HepG2 (cell line): ENCODE data around the gene CCDC170. TPM values are rescaled to one million over a fixed set of nuclear protein-coding genes. Genes with fewer than 3 reads are reported as not detected.
A peak's percentile ranks its signal among the peaks of the same experiment; 100 is the strongest.

Experiments
- BHLHE40 ChIP-seq: IDR thresholded peaks from 2 replicates; pipeline ENCODE4 v1.6.1; 2011; ENCODE audit warnings: low read length, improper control_type of control experiment
- FOXP4 ChIP-seq: sonication (generic); formaldehyde crosslinking; IDR thresholded peaks from 2 replicates; pipeline ENCODE4 v1.4.0; 2020; ENCODE audit warnings: missing genetic modification reagents
- GATA4 ChIP-seq: sonication (generic); IDR thresholded peaks from 2 replicates; pipeline ENCODE4 v1.6.1; 2016; ENCODE audit warnings: antibody characterized with exemption, low read depth, borderline replicate concordance
- HOXA7 ChIP-seq: sonication (generic); formaldehyde crosslinking; IDR thresholded peaks from 2 replicates; pipeline ENCODE4 v1.8.1; 2022; ENCODE audit warnings: mild to moderate bottlenecking, missing genetic modification reagents, moderate library complexity
- RARG ChIP-seq: sonication (generic); formaldehyde crosslinking; IDR thresholded peaks from 2 replicates; pipeline ENCODE4 v1.4.0; 2020; ENCODE audit warnings: low read depth, mild to moderate bottlenecking, missing genetic modification reagents
- SP5 ChIP-seq: IDR thresholded peaks from 2 replicates; pipeline ENCODE4 v1.6.1; 2016; ENCODE audit warnings: low read depth, borderline replicate concordance
- TAF1 ChIP-seq: sonication (generic); formaldehyde crosslinking; IDR thresholded peaks from 2 replicates; pipeline ENCODE4 v1.4.0; 2020; ENCODE audit warnings: missing genetic modification reagents
- THAP9 ChIP-seq: sonication (generic); formaldehyde crosslinking; IDR thresholded peaks from 2 replicates; pipeline ENCODE4; 2020; ENCODE audit warnings: missing genetic modification reagents, mild to moderate bottlenecking, borderline replicate concordance
- YEATS2 ChIP-seq: sonication (generic); formaldehyde crosslinking; IDR thresholded peaks from 2 replicates; pipeline ENCODE4 v1.4.0; 2020; ENCODE audit warnings: missing genetic modification reagents, borderline replicate concordance
- ZNF143 ChIP-seq: sonication (generic); formaldehyde crosslinking; IDR thresholded peaks from 2 replicates; pipeline ENCODE4 v1.4.0; 2020; ENCODE audit warnings: missing genetic modification reagents
- ZNF337 ChIP-seq: sonication (generic); formaldehyde crosslinking; IDR thresholded peaks from 2 replicates; pipeline ENCODE4 v1.5.1; 2020; ENCODE audit warnings: missing genetic modification reagents, low read depth, mild to moderate bottlenecking, borderline replicate concordance
- ZNF34 ChIP-seq: sonication (generic); formaldehyde crosslinking; IDR thresholded peaks from 2 replicates; pipeline ENCODE4 v1.4.0; 2020; ENCODE audit warnings: mild to moderate bottlenecking, missing genetic modification reagents, borderline replicate concordance
- ZNF552 ChIP-seq: sonication (generic); formaldehyde crosslinking; IDR thresholded peaks from 2 replicates; pipeline ENCODE4 v1.9.0; 2022; ENCODE audit warnings: missing genetic modification reagents, mild to moderate bottlenecking, borderline replicate concordance
- ZNF713 ChIP-seq: sonication (generic); formaldehyde crosslinking; IDR thresholded peaks from 2 replicates; pipeline ENCODE4 v1.4.0; 2020; ENCODE audit warnings: mild to moderate bottlenecking, missing genetic modification reagents
- ZNF891 ChIP-seq: sonication (generic); formaldehyde crosslinking; IDR thresholded peaks from 2 replicates; pipeline ENCODE4 v1.5.0; 2020; ENCODE audit warnings: mild to moderate bottlenecking, missing genetic modification reagents
- polyA plus RNA-seq, 8 experiments: library from polyadenylated mRNA; depleted of rRNA in 3 of 8; stranded (reverse) in 7 of 8; unstranded in 1 of 8; fragments of >200 nt; fragmentation: Illumina TruSeq in 4 of 8; extraction: Trizol in 4 of 8; gene quantifications; 2 replicates each; pipeline versions ENCODE4 v1.2.1 to v1.2.3, GENCODE V29; 2011 to 2016; ENCODE audit warnings: low read depth in 4 of 8, missing spikeins in 1 of 8, mixed read lengths in 1 of 8; ENCODE audit not compliant: insufficient read depth in 1 of 8
- total RNA-seq, 5 experiments: library from RNA; depleted of rRNA; stranded (reverse); fragments of >200 nt; fragmentation: Illumina TruSeq; extraction: Trizol; gene quantifications; 2 replicates each; pipeline ENCODE4 v1.2.3, GENCODE V29; 2016; ENCODE audit warnings: low read depth in 1 of 5
- TF ChIP-seq, protein P1 (sequence below): sonication (generic); formaldehyde crosslinking; IDR thresholded peaks from 2 replicates; pipeline ENCODE4 v1.4.0; 2020; ENCODE audit warnings: mild to moderate bottlenecking, missing genetic modification reagents
- TF ChIP-seq, protein P2 (sequence below): sonication (generic); formaldehyde crosslinking; conservative IDR thresholded peaks from 2 replicates; pipeline ENCODE4 v1.4.0; 2020; ENCODE audit warnings: missing genetic modification reagents
- TF ChIP-seq, protein P3 (sequence below): sonication (generic); formaldehyde crosslinking; IDR thresholded peaks from 2 replicates; pipeline ENCODE4 v1.4.0; 2020; ENCODE audit warnings: mild to moderate bottlenecking, missing genetic modification reagents

The CCDC170 gene
- total and polyA plus RNA-seq, 2 of the 13 experiments (the other 11 are each of a cell fraction or from before 2014, with no cell fraction given), result 0.90 to 5.1 TPM

- peak; percentile 92 for TF ChIP-seq BHLHE40
- TF ChIP-seq RARG, result 0 out of 2 replicates have a peak, but pooled peaks have one; percentile 60
- TF ChIP-seq, protein P1, sequence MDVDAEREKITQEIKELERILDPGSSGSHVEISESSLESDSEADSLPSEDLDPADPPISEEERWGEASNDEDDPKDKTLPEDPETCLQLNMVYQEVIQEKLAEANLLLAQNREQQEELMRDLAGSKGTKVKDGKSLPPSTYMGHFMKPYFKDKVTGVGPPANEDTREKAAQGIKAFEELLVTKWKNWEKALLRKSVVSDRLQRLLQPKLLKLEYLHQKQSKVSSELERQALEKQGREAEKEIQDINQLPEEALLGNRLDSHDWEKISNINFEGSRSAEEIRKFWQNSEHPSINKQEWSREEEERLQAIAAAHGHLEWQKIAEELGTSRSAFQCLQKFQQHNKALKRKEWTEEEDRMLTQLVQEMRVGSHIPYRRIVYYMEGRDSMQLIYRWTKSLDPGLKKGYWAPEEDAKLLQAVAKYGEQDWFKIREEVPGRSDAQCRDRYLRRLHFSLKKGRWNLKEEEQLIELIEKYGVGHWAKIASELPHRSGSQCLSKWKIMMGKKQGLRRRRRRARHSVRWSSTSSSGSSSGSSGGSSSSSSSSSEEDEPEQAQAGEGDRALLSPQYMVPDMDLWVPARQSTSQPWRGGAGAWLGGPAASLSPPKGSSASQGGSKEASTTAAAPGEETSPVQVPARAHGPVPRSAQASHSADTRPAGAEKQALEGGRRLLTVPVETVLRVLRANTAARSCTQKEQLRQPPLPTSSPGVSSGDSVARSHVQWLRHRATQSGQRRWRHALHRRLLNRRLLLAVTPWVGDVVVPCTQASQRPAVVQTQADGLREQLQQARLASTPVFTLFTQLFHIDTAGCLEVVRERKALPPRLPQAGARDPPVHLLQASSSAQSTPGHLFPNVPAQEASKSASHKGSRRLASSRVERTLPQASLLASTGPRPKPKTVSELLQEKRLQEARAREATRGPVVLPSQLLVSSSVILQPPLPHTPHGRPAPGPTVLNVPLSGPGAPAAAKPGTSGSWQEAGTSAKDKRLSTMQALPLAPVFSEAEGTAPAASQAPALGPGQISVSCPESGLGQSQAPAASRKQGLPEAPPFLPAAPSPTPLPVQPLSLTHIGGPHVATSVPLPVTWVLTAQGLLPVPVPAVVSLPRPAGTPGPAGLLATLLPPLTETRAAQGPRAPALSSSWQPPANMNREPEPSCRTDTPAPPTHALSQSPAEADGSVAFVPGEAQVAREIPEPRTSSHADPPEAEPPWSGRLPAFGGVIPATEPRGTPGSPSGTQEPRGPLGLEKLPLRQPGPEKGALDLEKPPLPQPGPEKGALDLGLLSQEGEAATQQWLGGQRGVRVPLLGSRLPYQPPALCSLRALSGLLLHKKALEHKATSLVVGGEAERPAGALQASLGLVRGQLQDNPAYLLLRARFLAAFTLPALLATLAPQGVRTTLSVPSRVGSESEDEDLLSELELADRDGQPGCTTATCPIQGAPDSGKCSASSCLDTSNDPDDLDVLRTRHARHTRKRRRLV (CRISPR knock-in tag), result peak; percentile 95
- peak; percentile 99 for TF ChIP-seq YEATS2 (CRISPR knock-in tag)
- TF ChIP-seq ZNF337 (CRISPR knock-in tag), result no peak
- 0 out of 2 replicates have a peak, but pooled peaks have one; percentile 86 for TF ChIP-seq ZNF34 (CRISPR knock-in tag)
- TF ChIP-seq, protein P2, sequence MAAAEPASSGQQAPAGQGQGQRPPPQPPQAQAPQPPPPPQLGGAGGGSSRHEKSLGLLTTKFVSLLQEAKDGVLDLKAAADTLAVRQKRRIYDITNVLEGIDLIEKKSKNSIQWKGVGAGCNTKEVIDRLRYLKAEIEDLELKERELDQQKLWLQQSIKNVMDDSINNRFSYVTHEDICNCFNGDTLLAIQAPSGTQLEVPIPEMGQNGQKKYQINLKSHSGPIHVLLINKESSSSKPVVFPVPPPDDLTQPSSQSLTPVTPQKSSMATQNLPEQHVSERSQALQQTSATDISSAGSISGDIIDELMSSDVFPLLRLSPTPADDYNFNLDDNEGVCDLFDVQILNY (CRISPR knock-in tag), result peak; percentile 89
- TF ChIP-seq, protein P3, sequence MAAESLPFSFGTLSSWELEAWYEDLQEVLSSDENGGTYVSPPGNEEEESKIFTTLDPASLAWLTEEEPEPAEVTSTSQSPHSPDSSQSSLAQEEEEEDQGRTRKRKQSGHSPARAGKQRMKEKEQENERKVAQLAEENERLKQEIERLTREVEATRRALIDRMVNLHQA (CRISPR knock-in tag), result no peak
- TF ChIP-seq SP5 (CRISPR knock-in tag), result peak; percentile 83
- peak; percentile 80 for TF ChIP-seq ZNF143 (CRISPR knock-in tag)
- no peak for TF ChIP-seq GATA4
- peak; percentile 92 for TF ChIP-seq ZNF891
- peak; percentile 99 for TF ChIP-seq THAP9 (CRISPR knock-in tag)
- peak; percentile 82; the same call in 1 of the 2 replicates for TF ChIP-seq FOXP4 (CRISPR knock-in tag)
- no peak for TF ChIP-seq HOXA7
- no peak for TF ChIP-seq ZNF552
- peak; percentile 97 for TF ChIP-seq TAF1 (CRISPR knock-in tag)
- peak; percentile 75; the same call in 1 of the 2 replicates for TF ChIP-seq ZNF713 (CRISPR knock-in tag)
Observed at GRCh38 chr6:151451950-151452749, 41.7 kb upstream of the CCDC170 start, which contains the start of gene RMND1 (continued).
